ENCODE data around the gene PHF21B. TPM values are rescaled to one million over a fixed set of nuclear protein-coding genes. Genes with fewer than 3 reads are reported as not detected.

PHF21B gene
- total and polyA plus RNA-seq, 2 of the 8 experiments (the other 6 are each of a cell fraction or from before 2014, with no cell fraction given): 19.3 to 68.1 TPM

GRCh38 chr22:44847380-44847779 is 162.4 kb downstream of the PHF21B start:
- Histone ChIP-seq H3K4me2 (ENCODE audit: insufficient read depth in 1 of 2, low read depth in 2 of 2, low read length in 2 of 2) (no peak overlapping the region), H2AK5ac (ENCODE audit: low read depth, low read length) (no peak overlapping the region), H3K23me2 (ENCODE audit: low read depth, low read length) (no peaks in the 10 kb centered on the region; the same call in 1 of the 2 replicates), H3K4me3 (ENCODE audit: extremely low read depth in 1 of 4, insufficient read depth in 2 of 4, low read depth in 3 of 4, low read length in 4 of 4) (no peak overlapping the region), H3K4ac (replicated peaks; ENCODE audit: insufficient read length, low read depth, low read length) (no peak overlapping the region), H3K23ac (ENCODE audit: insufficient read length) (no peak overlapping the region), H2BK20ac (ENCODE audit: low read length) (no peak overlapping the region), H3K18ac (ENCODE audit: extremely low read depth, low read length) (no peak overlapping the region), H3K79me1 (ENCODE audit: low read depth, low read length) (no peaks in the 10 kb centered on the region), H3K27ac (ENCODE audit: low read depth, low read length) (no peak overlapping the region), H2AFZ (ENCODE audit: low read length) (no peak overlapping the region), H3K9ac (replicated peaks in 1 of 4; ENCODE audit: extremely low read depth in 1 of 4, low read depth in 3 of 4, low read length in 3 of 4) (no peak overlapping the region), H3K14ac (ENCODE audit: insufficient read length) (no peak overlapping the region), H4K5ac (ENCODE audit: insufficient read length, low read depth, low read length) (no peak overlapping the region), H4K20me1 (replicated peaks in 1 of 2; ENCODE audit: control insufficient read depth in 1 of 2, insufficient read depth in 2 of 2, low read length in 2 of 2) (no peaks in the 10 kb centered on the region), H2BK120ac (replicated peaks; ENCODE audit: low read depth, low read length) (no peak overlapping the region), H2BK15ac (ENCODE audit: low read length) (no peak overlapping the region), H3K9me3 (ENCODE audit: insufficient read depth in 2 of 2, low read depth in 1 of 2, low read length in 1 of 2) (no peaks in the 10 kb centered on the region), H2BK5ac (ENCODE audit: low read depth, low read length) (no peak overlapping the region), H2BK12ac (ENCODE audit: low read depth, low read length) (no peak overlapping the region), H3K27me3 (replicated peaks in 1 of 4; ENCODE audit: control insufficient read depth in 3 of 4, extremely low read depth in 1 of 4, insufficient read depth in 3 of 4, low read length in 3 of 4) (no peaks in the 10 kb centered on the region), H3K56ac (replicated peaks; ENCODE audit: insufficient read length, low read depth, low read length) (no peak overlapping the region), H4K8ac (ENCODE audit: extremely low read depth, insufficient read depth, low read length) (no peak overlapping the region), H3K36me3 (ENCODE audit: control insufficient read depth in 2 of 4, insufficient read depth in 4 of 4, low read length in 3 of 4) (peaks cover 0 to 6% (median 1%) of the 10 kb centered on the region in 4 experiments; a peak in 3 of 8 replicates), H3K79me2 (ENCODE audit: control insufficient read depth in 1 of 2, insufficient read depth in 2 of 2, low read length in 2 of 2) (no peaks in the 10 kb centered on the region), H4K91ac (replicated peaks; ENCODE audit: insufficient read length, low read length) (no peak overlapping the region), H3K4me1 (replicated peaks in 1 of 4; ENCODE audit: control insufficient read depth in 3 of 4, insufficient read depth in 4 of 4, low read length in 3 of 4) (no peaks in the 10 kb centered on the region)
- no peak for DNase-seq (ENCODE audit: low read depth in 1 of 2, low spot score in 2 of 2)
- no peak for FAIRE-seq
- ChIA-PET CTCF (ENCODE audit: partially characterized antibody) (interaction anchor here (0.6 to 2.6 kb wide), 8 partner anchors 11 to 121 kb away, joined by 3 to 12 read pairs (median 3); no protein-coding TSS in a partner anchor), POLR2A (ENCODE audit: partially characterized antibody) (interaction anchor here (0.6 to 1.1 kb wide), 2 partner anchors 16 to 111 kb away, joined by 4 read pairs; no protein-coding TSS in a partner anchor)
- 67% methylated on average over 4 of the region's 4 CpGs; no CpG with 5 or more reads in 1 of the 2 experiments for WGBS, 2 experiments (ENCODE audit: extremely low coverage in 1 of 2, insufficient coverage in 1 of 2, insufficient read length in 1 of 2, insufficient replicate concordance in 2 of 2, low coverage in 1 of 2, low lambda C conversion rate in 2 of 2, missing lambda C conversion rate in 1 of 2)
- TF ChIP-seq RFX5 (IDR thresholded peaks at IDR 0.05; ENCODE audit: borderline replicate concordance, low read depth, low read length) (no peak), EZH2 (IDR thresholded peaks at IDR 0.05; ENCODE audit: low read depth, low read length, severe bottlenecking) (no peak), CEBPB (IDR thresholded peaks at IDR 0.05; ENCODE audit: low read depth, low read length) (no peak), SP1 (IDR thresholded peaks at IDR 0.05; ENCODE audit: low read depth, low read length) (no peak), BRCA1 (IDR thresholded peaks at IDR 0.05; ENCODE audit: low read depth, low read length) (no peak), TAF1 (IDR thresholded peaks at IDR 0.05; ENCODE audit: low read depth, low read length) (no peak)

Data from H1 (cell line).